ENCODE results near the gene PRSS50.

PRSS50 gene

DNA sequence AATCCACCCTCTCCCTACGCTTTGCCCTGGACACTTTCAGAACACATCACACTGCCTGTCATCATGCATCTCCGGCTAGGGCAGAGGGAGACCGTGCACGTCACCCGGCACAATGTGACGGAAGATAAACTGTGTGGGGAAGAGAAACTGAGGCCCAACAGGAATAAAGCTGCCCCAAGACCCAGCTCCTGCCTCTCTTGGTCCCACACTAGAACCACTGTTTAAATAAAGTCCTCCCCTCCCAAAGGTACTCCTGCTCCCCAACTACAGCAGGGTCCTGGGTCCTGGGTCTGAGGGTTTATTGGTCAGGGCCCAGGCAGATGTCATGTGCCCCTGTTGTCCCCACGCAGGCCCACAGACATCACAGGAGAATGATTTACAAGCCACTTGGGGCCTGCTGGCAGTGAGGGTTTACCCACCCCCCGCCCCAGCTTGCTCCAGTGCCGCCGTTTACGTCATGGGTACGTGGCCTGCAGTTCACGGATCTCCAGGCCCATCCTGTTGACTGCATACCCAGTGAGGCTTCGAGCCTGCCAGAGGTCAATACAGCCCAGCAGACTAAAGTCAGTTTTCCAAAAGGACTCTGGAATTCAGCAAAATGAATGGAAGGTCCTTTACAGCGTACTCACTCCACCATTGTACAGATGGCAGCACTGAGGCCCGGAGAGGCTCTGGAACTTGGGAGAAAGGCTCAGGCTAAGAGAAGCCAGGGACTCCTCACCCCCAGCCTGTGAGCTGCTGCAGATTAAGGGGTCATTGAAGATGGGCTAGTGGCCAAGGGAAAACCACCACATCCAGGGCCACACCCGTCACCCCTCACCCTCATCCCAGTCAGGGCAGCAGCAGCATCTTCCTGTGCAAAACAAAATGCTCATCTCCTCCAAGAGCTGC lies 47.4 kb downstream of the PRSS50 start:
- no peak for DNase-seq (ENCODE audit: low read depth)

DNA sequence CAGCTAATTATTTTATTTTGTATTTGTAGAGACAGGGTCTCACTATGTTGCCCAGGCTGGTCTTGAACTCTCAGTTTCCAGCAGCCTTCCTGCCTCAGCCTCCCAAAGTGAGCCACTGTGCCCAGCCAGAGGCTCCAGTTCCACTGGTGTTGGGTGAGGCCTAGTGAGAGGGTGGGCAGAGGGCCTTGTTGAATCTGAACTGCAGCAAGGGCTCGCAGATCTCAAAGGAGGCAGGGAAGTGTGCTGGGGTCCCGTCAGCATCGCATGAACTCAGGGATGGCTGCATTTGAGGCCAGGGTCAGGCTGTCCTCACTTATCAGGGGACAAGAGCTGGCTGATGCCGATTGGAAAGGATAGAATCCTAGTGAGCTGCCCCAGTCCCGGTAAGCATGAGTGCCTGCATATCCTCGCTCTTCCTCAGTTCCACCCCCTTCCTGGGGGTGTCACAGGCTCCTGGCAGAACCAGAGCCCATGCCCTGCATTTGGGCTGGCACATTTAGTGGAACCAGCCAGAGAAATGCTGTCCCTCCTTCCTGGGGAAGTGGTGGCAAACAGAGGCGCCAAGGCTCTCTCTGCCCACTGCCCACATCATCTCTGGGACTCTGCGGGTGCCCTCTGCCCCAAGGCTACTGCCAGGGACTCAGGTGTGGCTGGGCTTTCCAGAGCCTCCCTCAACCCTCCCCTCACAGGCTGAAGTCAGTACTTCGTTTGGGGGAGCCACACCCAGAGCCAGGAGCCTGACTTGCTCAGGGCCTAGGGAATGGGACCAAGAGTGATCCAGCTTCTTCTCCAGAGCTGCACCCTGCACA lies 48.3 kb downstream of the PRSS50 start:
- DNase-seq (ENCODE audit: low read depth): no peak

DNA sequence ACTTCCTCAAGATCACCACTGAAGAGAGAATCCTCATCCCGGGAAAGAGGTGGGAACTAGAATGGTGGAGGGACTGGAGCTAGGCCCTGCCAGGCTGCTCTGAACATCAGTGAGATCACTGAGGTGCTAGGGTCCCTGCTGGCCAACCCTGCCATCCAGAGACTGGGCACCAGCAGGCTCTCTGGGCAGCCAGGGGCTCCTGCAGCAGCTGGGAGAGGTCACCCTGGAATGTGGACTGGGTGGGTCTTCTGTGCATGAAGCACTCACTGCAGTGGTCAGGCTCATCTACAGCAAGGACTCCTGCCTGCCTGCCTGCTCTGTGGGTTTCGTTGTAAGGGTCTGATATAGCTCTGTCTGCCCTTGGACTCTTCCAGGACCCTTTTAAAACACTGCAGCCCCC lies 49.1 kb downstream of the PRSS50 start:
- DNase-seq (ENCODE audit: low read depth): no peak

DNA sequence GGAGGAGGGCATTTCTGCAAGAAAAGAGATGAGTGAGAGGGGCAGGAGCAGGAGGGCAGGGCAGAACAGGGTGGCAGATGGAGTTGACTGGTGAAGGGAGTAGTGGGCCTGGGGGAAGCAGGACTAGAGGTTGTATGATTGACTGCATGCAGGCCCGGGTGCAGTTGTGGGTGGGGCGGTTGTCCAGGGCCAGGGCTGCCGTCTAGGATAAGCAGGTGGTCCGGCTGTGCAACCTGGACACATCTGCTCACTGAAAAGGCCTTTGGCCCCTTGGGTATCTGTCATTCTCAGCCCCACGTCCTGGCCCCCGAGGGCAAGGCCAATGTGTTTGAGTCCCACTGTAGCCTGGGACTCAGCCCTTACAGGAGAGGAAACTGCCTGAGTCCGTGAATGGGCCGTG lies 49.6 kb downstream of the PRSS50 start:
- no peak for DNase-seq (ENCODE audit: low read depth)

GRCh38 chr3:46667657-46668056 lies 50.0 kb downstream of the PRSS50 start:
- DNase-seq (ENCODE audit: low read depth): no peak

DNA sequence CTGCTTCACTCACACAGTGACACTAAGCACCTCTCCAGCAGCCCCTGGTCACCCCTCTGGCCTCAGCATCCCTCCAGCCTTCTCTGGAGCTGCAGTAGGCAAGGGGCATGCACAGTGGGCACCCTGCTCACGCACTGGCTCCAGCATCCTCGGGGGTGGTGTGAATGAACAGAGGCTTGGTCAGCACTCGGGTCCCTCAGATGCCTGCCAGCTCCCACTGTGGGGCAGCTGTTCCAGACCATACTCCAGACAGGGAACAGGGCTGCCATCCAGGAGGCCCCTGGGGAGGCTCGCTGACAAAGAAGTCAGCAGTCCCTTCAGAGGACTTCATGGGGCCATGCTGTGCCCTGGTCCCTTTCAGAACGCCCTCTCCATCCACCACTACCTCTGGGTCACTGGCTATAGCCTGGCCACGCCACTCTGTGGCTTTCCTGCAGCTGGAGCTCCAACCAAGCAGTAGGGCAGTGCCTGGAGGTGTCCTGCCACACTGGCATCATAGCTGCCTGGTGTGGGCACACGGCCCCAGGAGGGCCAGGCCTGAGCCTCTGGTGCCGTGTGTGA lies 50.5 kb downstream of the PRSS50 start:
- DNase-seq (ENCODE audit: low read depth): no peak

GRCh38 chr3:46666453-46666845 lies 51.2 kb downstream of the PRSS50 start:
- no peak for DNase-seq (ENCODE audit: low read depth)

DNA sequence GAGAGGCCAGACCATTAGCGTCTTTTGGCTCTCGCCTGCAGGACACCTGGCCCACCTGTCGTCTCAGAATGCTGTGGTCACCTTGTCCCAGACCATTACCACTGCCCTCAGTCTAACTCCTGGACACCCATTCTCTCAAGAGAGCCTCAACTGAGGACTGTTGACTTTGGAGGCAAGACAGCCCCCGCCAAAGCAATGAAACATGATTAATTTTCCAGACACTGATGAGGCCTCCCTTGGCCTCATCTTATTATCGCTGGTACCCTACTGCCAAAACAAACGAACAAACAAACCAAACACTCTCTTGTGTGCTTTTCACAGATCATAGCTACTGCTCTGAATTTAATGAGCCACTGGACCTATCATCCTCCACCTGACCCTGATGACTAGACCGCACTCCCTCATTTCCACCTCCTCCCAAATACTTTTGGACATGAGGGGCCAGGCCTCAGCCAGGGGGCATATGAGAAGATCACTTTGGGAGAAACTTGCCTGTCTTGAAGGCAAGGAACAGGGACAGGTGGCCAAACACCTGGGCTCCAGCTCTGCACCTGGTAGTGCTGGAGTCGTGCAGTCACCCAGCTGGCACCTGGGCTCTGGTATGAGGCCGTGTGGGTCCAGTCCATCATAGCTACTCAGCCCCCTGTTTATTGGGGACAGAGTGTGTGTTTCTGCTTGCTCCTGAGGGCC lies 51.8 kb downstream of the PRSS50 start:
- no peak for DNase-seq (ENCODE audit: low read depth)

DNA sequence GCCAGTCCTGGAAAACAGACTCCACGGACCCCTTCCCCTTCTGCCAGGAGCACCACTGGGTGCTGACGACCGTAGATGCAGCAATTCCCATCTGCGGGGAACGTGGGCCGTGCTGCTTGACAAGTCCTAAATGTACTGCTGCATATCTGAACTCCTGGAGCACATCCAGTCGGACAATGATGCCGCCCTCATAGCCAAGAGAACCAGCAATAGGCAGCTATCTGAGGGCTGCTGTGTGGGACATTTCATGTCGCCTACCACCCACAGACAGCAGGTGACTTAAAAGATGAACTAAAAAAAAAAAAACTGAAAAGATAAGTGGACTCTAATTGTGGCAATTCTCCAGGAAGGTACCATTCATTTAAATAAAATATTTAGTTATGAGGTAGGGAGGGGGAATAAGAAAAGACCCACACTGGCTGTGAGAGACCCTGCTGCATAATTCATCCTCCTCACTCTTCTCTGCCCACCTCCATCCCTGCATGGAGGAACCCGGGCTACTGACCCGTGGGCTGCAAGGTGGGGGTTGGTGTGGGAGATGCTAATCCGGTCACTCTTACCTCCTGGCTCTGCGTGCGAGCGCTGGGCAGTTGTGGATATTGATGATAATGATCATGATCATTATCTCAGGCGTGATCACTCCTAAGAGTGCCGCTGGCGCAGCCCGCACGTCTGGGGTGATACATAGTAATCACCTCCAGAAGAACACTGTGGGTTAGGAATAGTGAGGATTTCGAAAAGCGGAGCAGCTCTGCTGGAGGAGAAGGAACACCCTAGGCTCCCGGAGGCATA lies 52.5 kb downstream of the PRSS50 start:
- no peak for DNase-seq (ENCODE audit: low read depth)

- no peak for DNase-seq (ENCODE audit: low read depth)
Observed at GRCh38 chr3:46664188-46664970, 53.3 kb downstream of the PRSS50 start.

GRCh38 chr3:46663591-46664135 lies 54.0 kb downstream of the PRSS50 start:
- no peak for DNase-seq (ENCODE audit: low read depth)

DNA sequence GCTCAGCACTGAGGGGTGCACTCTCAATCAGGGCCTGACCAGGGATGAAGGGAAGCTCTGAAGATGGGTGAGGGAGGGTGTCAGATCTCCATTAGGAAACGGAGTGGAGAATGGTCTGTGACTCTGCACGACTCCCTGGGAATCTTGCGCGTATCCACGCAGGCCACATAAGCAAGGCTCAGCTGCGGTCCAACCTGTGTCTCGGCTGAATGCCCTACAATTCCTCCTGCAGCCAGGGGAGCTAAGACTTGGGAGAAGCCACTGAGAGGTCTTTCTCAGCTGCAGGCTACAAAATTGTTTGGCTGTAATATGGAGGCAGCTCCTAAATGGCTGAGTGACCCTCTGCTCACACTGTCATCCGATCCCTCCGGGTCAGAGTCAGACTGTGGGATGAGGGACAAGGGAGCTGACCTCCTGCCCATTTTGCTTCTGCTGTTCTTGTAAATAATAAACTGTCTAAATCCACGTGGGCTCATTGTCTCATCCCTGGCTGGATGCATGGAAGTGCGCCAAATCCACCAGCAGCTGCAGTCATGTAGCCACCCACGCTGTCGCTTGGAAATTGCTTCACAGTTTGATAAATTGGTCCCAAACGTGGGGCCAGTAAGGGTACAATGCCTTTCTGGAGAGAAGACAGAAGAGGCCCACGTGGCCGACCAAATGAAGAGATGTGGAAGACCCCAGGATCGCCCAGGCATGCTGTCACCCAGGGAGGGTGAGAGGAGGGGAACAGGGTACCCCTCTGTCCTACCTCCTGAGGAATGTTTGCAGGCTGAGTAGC lies 54.7 kb downstream of the PRSS50 start:
- DNase-seq (ENCODE audit: low read depth): no peak

Measured in non-pigmented ciliary epithelial cell (primary cell).